Stimulated activated naive CD4-positive, alpha-beta T cell treated with Interleukin-2 at 50 U/mL for 16 hours (primary cell): ENCODE measurements around the gene TAS2R50.

Experiments
- DNase-seq: peaks from one replicate; lab custom pipeline; 2025; lab: John Stamatoyannopoulos, UW

The TAS2R50 gene

GRCh38 chr12:10952645-10953044 lies 34.1 kb downstream of the TAS2R50 start:
- DNase-seq = no peak

- no peak for DNase-seq
Measured at GRCh38 chr12:10943167-10943566, 43.5 kb downstream of the TAS2R50 start.

- no peak for DNase-seq
Measured at GRCh38 chr12:10941916-10942607, 44.6 kb downstream of the TAS2R50 start.

GRCh38 chr12:10941369-10941768 lies 45.3 kb downstream of the TAS2R50 start:
- no peak for DNase-seq

- no peak for DNase-seq
Measured at GRCh38 chr12:10940389-10940788, 46.3 kb downstream of the TAS2R50 start.

GRCh38 chr12:10939163-10939562 lies 47.5 kb downstream of the TAS2R50 start, which contains the start of gene TAS2R14:
Gene TAS2R14 (minus strand): TSS chr12:10939263. CDS start chr12:10939207, 56 bp downstream.
- DNase-seq = no peak

- no peak for DNase-seq
Measured at GRCh38 chr12:10936506-10936905, 50.2 kb downstream of the TAS2R50 start.
